ENCODE measurements around the gene ZNF451. TPM values are rescaled to one million over a fixed set of nuclear protein-coding genes. Genes with fewer than 3 reads are reported as not detected.

The ZNF451 gene
- polyA plus RNA-seq, 1 of the 3 experiments (the other 2 are of a cell fraction) = 8.5 TPM

- no peak for DNase-seq
- POLR2A ChIA-PET = no interaction called here
- Histone ChIP-seq H3F3A (replicated peaks; ENCODE audit: insufficient read depth) (peaks cover 13% of the 10 kb centered on the region), H3K4me1 (ENCODE audit: control insufficient read depth in 1 of 2, insufficient read depth in 2 of 2, low read depth in 1 of 2, low read length in 1 of 2) (peaks cover 0 to 3% of the 10 kb centered on the region in 2 experiments; a peak in 1 of 4 replicates), H3K4me3 (ENCODE audit: low read depth in 2 of 2, low read length in 1 of 2) (no peak overlapping the region), H3K9me2 (no peaks in the 10 kb centered on the region), H3K9ac (no peak overlapping the region), H3K79me2 (ENCODE audit: insufficient read depth) (peaks cover 100% of the 10 kb centered on the region), H4K20me1 (ENCODE audit: insufficient read depth) (no peaks in the 10 kb centered on the region), H3K27me3 (ENCODE audit: insufficient read depth) (no peaks in the 10 kb centered on the region), H3K9me3 (0 out of 2 replicates have a peak, but pooled peaks cover 7% of the 10 kb centered on the region), H3K27ac (ENCODE audit: low read depth in 2 of 2, low read length in 1 of 2) (no peak overlapping the region), H3K4me2 (no peak overlapping the region), H2AFZ (ENCODE audit: low read depth) (no peak overlapping the region), H3K36me3 (replicated peaks in 1 of 2; ENCODE audit: control insufficient read depth in 1 of 2, insufficient read depth in 2 of 2, low read length in 1 of 2) (peaks cover 0 to 31% of the 10 kb centered on the region in 2 experiments)
- CTCF ChIA-PET = interaction anchor here (1.5 kb wide), 2 partner anchors 9 to 26 kb away, joined by 3 read pairs; no protein-coding TSS in a partner anchor
- peak; percentile 30; the same call in 1 of the 2 replicates for TF ChIP-seq CTCF (IDR thresholded peaks at IDR 0.05)
- TF ChIP-seq RAD21 (IDR thresholded peaks at IDR 0.05; ENCODE audit: low read length) = no peak
- 91% methylated on average over 7 of the region's 7 CpGs for WGBS (ENCODE audit: low lambda C conversion rate)
Measured at GRCh38 chr6:57216235-57217101, 126.5 kb downstream of the ZNF451 start.

- CTCF ChIA-PET = interaction anchor here (1.5 kb wide), 1 partner anchor 9 kb away, joined by 3 read pairs; no protein-coding TSS in a partner anchor
- no peaks in the 10 kb centered on the region for H3K9me2 ChIP-seq
- no peak overlapping the region for H2AFZ ChIP-seq (ENCODE audit: low read depth)
- H3K9me3 ChIP-seq = 0 out of 2 replicates have a peak, but pooled peaks cover 7% of the 10 kb centered on the region
- peaks cover 0 to 31% of the 10 kb centered on the region in 2 experiments for H3K36me3 ChIP-seq (replicated peaks in 1 of 2; ENCODE audit: control insufficient read depth in 1 of 2, insufficient read depth in 2 of 2, low read length in 1 of 2)
- H3F3A ChIP-seq (replicated peaks; ENCODE audit: insufficient read depth) = peaks cover 13% of the 10 kb centered on the region
- H3K9ac ChIP-seq = no peak overlapping the region
- no peaks in the 10 kb centered on the region for H4K20me1 ChIP-seq (ENCODE audit: insufficient read depth)
- DNase-seq = no peak
- no peak overlapping the region for H3K4me2 ChIP-seq
- peaks cover 0 to 3% of the 10 kb centered on the region in 2 experiments; a peak in 1 of 4 replicates for H3K4me1 ChIP-seq (ENCODE audit: control insufficient read depth in 1 of 2, insufficient read depth in 2 of 2, low read depth in 1 of 2, low read length in 1 of 2)
- H3K27ac ChIP-seq (ENCODE audit: low read depth in 2 of 2, low read length in 1 of 2) = no peak overlapping the region
- POLR2A ChIA-PET = no interaction called here
- 98% methylated on average over 11 of the region's 11 CpGs for WGBS (ENCODE audit: low lambda C conversion rate)
- H3K4me3 ChIP-seq (ENCODE audit: low read depth in 2 of 2, low read length in 1 of 2) = no peak overlapping the region
- peaks cover 96% of the 10 kb centered on the region for H3K79me2 ChIP-seq (ENCODE audit: insufficient read depth)
- TF ChIP-seq MXI1 (IDR thresholded peaks at IDR 0.05; ENCODE audit: low read depth, low read length) = no peak
- TF ChIP-seq TEAD4 (IDR thresholded peaks at IDR 0.05; ENCODE audit: borderline replicate concordance, insufficient read depth) = no peak
- TF ChIP-seq RFX5 (IDR thresholded peaks at IDR 0.05; ENCODE audit: low read length) = no peak
- TF ChIP-seq EZH2phosphoT487 (IDR thresholded peaks at IDR 0.05; ENCODE audit: borderline replicate concordance, low read depth) = no peak
- no peak for TF ChIP-seq IRF3 (IDR thresholded peaks at IDR 0.05; ENCODE audit: low read depth, low read length)
- no peak for TF ChIP-seq PBX3 (IDR thresholded peaks at IDR 0.05)
- no peak for TF ChIP-seq MEF2A (IDR thresholded peaks at IDR 0.05; ENCODE audit: borderline replicate concordance, low read depth)
- TF ChIP-seq RCOR1 (IDR thresholded peaks at IDR 0.05; ENCODE audit: low read length) = no peak
- no peak for TF ChIP-seq POLR2AphosphoS5 (IDR thresholded peaks at IDR 0.05; ENCODE audit: low read depth, low read length)
- TF ChIP-seq CHD2 (IDR thresholded peaks at IDR 0.05; ENCODE audit: low read length, partially characterized antibody) = no peak
- no peaks in the 10 kb centered on the region for H3K27me3 ChIP-seq (ENCODE audit: insufficient read depth)
Measured at GRCh38 chr6:57217270-57217669, 127.3 kb downstream of the ZNF451 start.

Other genes with a start within 250 kb of the ZNF451 start
- gene BEND6, start 135.1 kb upstream of the ZNF451 start, polyA plus RNA-seq (2012; rRNA removed) = 6.9 and 9.2 TPM in 2 replicates
- 3.0 and 3.2 TPM in 2 replicates for gene KIAA1586, start 43.5 kb upstream of the ZNF451 start, polyA plus RNA-seq (2012; rRNA removed)
- 5.3 and 7.7 TPM in 2 replicates for gene BAG2, start 82.1 kb downstream of the ZNF451 start, polyA plus RNA-seq (2012; rRNA removed)
- 6.6 and 11.3 TPM in 2 replicates for gene RAB23, start 132.1 kb downstream of the ZNF451 start, polyA plus RNA-seq (2012; rRNA removed)
- gene PRIM2, start 227.4 kb downstream of the ZNF451 start, polyA plus RNA-seq (2012; rRNA removed) = 14.1 and 19.9 TPM in 2 replicates